NCI-H1092 (cell line): ENCODE results near the gene PRLR.
A peak's percentile ranks its signal among the peaks of the same experiment; 100 is the strongest.

Experiments
- DNase-seq: peaks from one replicate; lab custom pipeline; 2025; lab: John Stamatoyannopoulos, UW

Gene PRLR

GRCh38 chr5:35031276-35031675 is 199.0 kb downstream of the PRLR start:
- no peak for DNase-seq

- DNase-seq: no peak
Observed at GRCh38 chr5:35030426-35031100, 199.7 kb downstream of the PRLR start.

- DNase-seq: no peak
Observed at GRCh38 chr5:35029333-35029732, 201.0 kb downstream of the PRLR start.

GRCh38 chr5:35026941-35027340 is 203.3 kb downstream of the PRLR start:
- DNase-seq: no peak

- no peak for DNase-seq
Observed at GRCh38 chr5:35026280-35026840, 203.9 kb downstream of the PRLR start.

GRCh38 chr5:35024911-35025510 is 205.3 kb downstream of the PRLR start:
- no peak for DNase-seq

GRCh38 chr5:35023391-35024178 is 206.7 kb downstream of the PRLR start:
- DNase-seq: no peak

GRCh38 chr5:35016174-35017051 is 213.9 kb downstream of the PRLR start:
- DNase-seq: no peak

GRCh38 chr5:35015063-35015462 is 215.2 kb downstream of the PRLR start:
- DNase-seq: no peak

- no peak for DNase-seq
Observed at GRCh38 chr5:35012796-35013195, 217.5 kb downstream of the PRLR start.

GRCh38 chr5:35012365-35012764 is 217.9 kb downstream of the PRLR start:
- no peak for DNase-seq

- no peak for DNase-seq
Observed at GRCh38 chr5:35010676-35011075, 219.6 kb downstream of the PRLR start.

- no peak for DNase-seq
Observed at GRCh38 chr5:35009657-35010056, 220.6 kb downstream of the PRLR start.

- no peak for DNase-seq
Observed at GRCh38 chr5:35009019-35009418, 221.3 kb downstream of the PRLR start.

- no peak for DNase-seq
Observed at GRCh38 chr5:35004771-35005170, 225.5 kb downstream of the PRLR start.

GRCh38 chr5:35004200-35004599 is 226.1 kb downstream of the PRLR start:
- no peak for DNase-seq

- peak; percentile 41 for DNase-seq
Observed at GRCh38 chr5:35003018-35003957, 227.0 kb downstream of the PRLR start.

GRCh38 chr5:35002459-35002858 is 227.8 kb downstream of the PRLR start:
- DNase-seq: no peak

GRCh38 chr5:35001842-35002241 is 228.4 kb downstream of the PRLR start:
- no peak for DNase-seq
